HG03103 (cell line): ENCODE measurements around the gene YRDC.

Source experiments
- ATAC-seq: cut with Tn5 transposase; IDR thresholded peaks from one replicate; pipeline ENCODE4 v1.9.1; 2021; ENCODE audit warnings: low read depth; ENCODE audit not compliant: unreplicated experiment

Gene YRDC, protein sequence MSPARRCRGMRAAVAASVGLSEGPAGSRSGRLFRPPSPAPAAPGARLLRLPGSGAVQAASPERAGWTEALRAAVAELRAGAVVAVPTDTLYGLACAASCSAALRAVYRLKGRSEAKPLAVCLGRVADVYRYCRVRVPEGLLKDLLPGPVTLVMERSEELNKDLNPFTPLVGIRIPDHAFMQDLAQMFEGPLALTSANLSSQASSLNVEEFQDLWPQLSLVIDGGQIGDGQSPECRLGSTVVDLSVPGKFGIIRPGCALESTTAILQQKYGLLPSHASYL

GRCh38 chr1:37807555-37808368 lies at the start of gene YRDC, which contains the start of gene C1orf122:
YRDC (minus strand) TSS chr1:37808208; CDS start chr1:37808180, 28 bp downstream.
C1orf122 (plus strand) TSS chr1:37807790; CDS start chr1:37808405, 615 bp downstream.
- ATAC-seq = peak; percentile 74

GRCh38 chr1:37854406-37854805 lies 46.4 kb upstream of the YRDC start:
- ATAC-seq = no peak

GRCh38 chr1:37853157-37853556 lies 45.1 kb upstream of the YRDC start:
- ATAC-seq = no peak

DNA sequence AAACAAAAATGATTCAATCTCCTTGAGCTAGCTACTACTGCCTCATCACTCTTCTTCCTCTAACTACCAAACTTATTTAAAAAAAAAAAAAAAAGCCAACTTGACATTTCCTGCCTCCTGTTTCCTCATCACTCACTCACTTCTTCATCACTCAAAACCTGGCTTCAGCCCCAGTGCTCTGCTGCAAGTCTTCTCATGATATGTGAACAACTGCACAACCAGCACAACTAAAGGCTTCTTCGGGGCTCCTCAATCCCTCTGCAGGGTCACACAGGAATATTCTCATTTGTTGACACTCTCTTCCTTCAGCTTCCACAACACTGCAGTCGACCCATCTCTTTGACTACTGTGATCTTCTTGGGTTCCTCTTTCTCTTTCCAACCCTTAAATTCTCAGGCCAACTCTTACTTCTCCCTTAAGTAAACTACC lies 43.8 kb upstream of the YRDC start:
- no peak for ATAC-seq

- no peak for ATAC-seq
Observed at GRCh38 chr1:37851262-37851661, 43.3 kb upstream of the YRDC start.

DNA sequence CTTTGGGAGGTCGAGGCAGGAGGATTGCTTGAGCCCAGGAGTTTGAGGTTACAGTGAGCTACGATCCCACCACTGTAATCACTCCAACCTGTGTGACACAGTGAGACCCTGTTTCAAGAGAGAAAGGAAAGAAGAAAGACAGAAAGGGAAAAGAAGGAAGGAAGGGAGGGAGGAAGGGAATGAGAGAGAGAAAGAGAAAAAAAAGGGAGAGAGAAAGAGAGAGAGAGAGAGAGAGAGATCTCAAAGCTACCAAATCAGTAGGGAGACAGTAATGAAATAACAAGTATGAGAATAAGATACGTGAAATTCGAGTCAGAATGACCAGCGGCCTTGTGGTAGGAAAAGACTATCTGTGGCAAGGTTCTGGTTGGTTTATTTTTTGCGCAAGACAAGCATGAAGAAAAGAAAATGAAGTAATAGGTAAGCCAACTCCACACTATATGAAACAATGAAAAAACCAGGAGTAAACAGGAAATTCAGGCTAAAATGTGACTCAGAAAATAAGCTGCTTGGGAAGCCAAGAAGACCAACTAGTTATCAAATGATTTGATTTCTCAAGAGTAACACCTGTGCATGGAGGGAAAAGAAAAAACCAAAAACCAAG lies 42.4 kb upstream of the YRDC start:
- ATAC-seq = no peak

- ATAC-seq = no peak
Observed at GRCh38 chr1:37849480-37849879, 41.5 kb upstream of the YRDC start.

DNA sequence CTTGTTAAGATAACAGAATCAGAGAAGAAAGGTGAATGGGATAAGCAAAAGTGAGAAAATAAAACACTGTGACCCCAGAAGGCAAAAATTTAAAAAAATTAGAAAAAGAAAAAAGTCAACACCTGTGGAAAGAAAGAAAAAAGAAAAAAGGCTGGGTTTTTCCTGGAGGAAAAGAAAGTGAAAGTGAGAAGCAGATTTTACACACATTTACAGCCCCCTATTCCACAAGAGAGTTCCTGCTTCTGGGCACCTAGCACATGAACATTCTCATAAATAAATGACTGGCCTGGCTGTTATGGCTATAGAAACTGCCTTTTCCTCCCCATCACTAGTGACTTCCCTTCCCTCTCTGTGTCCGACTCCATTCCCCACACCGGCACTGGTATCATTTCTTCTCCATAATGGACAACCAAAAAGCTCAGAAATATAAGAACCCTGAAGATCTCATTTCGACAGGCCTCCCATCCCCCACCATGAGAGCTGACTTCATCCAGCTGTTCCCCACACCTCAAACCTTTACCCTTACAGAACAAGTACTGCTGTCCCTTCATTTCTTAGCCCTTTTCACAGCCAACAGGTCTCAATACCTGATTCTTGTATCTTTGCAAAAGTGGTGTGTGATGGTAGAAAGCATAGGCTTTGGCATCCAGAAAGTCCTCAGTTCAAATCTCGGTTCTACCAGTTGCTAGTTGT lies 38.8 kb upstream of the YRDC start:
- ATAC-seq = no peak

GRCh38 chr1:37845786-37846185 lies 37.8 kb upstream of the YRDC start:
- ATAC-seq = no peak

DNA sequence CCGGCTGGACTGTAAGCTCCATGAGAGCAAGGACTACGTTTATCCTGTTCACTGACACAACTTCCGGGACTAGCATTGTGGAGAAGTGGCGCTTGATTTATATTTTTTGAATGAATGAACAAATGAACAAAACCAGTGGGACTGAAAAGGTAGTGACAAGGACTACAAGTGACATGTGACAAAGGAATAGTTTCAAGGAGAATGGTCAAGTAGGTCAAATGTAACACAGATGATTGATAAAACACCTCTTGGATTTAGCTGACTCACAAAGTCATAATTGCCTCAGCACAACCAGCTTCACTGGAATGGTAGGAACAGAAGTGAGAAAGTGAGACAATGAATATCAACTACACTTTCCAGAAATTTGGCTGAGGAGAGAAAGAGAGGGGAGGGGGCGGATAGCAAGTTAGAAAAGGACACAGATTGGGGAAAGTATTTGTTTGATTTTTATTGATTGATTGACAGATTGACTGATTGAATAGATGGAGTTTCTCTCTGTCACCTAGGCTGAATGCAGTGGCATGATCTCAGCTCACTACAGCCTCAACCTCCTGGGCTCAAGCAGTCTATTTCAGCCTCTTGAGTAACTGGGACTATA lies 37.1 kb upstream of the YRDC start:
- no peak for ATAC-seq

- no peak for ATAC-seq
Observed at GRCh38 chr1:37844536-37844935, 36.5 kb upstream of the YRDC start.

DNA sequence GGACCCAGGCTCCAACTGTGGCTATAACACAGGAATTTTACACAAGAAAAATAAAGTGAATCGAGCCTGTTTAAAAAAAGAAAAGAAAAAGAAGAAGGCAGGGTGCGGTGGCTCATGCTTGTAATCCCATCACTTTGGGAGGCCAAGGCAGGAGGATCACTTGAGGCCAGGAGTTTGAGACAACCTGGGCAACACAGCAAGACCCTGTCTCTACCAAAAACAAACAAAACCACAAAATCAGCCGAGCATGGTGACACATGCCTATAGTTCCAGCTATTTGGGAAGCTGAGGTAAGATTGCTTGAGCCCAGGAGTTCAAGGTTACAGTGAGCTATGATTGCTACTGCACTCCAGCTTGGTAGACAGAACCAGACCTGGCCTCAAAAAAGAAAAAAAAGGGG lies 33.6 kb upstream of the YRDC start:
- ATAC-seq = no peak

DNA sequence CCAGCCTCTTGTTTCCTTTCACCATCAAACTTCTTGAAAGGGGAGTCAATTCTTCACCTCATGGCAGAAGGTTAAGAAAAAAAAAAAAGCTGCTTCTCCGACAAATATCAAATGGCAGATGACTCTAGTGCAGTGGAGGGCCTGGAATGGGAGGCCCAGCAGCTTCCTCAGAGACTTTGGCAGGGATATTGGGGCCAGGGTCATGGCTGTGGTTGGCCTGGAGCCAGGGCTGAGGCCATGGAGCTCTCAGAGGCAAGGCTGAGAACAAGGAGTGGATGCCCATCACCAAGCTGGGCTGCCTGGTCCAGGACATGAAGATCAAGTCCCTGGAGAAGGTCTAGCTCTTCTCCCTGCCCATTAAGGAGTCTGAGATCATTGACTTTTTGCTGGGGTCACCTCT lies 32.7 kb upstream of the YRDC start:
- no peak for ATAC-seq

DNA sequence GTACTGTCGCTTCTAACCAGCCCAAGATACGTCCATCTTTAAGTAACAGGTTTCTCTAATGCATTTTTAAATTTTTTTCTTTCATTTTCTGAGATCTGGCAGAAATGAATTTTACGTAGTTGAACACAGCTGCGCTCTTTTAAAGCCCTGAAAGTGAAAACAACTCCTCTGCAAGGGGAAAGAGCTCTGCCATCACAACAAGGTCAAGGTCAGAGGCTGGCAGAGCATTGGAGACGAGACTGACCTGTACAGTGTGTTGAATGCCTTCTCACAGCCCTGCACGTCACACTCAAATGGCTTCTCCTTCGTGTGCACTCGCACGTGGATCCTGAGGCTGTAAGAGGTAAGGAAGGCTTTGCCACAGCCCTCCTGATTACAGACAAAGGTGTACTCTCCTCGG lies 31.7 kb upstream of the YRDC start:
- ATAC-seq = no peak

DNA sequence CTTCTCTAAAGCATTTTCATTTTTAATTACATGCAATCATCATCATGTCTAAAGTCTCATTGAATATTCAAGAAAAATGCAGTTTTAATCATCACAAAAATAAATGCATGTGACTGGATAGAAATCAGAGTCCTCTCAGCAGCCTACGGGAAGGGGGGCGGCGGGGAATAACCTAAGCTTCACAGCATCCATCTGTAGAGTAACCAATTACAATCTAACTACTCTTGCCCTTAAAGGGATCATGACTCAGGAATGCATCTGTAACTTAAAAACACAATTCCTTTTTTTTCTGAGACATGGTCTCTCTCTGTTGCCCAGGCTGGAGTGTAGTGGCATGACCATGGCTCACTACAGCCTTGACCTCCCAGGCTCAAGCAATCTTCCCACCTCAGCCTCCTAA lies 28.8 kb upstream of the YRDC start:
- no peak for ATAC-seq

- no peak for ATAC-seq
Observed at GRCh38 chr1:37831809-37832208, 23.8 kb upstream of the YRDC start.

- ATAC-seq = no peak
Observed at GRCh38 chr1:37831109-37831508, 23.1 kb upstream of the YRDC start.

GRCh38 chr1:37828410-37829074 lies 20.5 kb upstream of the YRDC start:
- no peak for ATAC-seq

DNA sequence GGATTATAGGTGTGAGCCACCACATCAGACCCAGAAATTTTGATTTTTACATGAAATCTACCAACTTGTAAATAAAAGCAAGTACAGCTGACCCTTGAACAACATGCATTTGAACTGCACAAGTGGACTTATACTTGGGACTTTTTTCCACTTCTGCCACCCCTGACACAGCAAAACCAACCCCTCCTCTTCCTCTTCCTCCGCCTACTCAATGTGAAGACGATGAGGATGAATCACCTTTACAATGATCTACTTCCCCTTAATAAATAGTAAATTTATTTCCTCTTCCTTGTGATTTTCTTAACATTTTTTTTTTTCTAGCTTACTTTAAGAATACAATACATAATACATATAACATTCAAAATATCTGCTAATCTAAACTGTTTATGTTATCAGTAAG lies 17.5 kb upstream of the YRDC start:
- no peak for ATAC-seq

GRCh38 chr1:37824001-37824400 lies 16.0 kb upstream of the YRDC start:
- ATAC-seq = no peak
